A549 (cell line): ENCODE data around the gene RNU5D-1.

Experiments used
- POLR2A ChIP-seq: IDR thresholded peaks from 2 replicates; pipeline ENCODE4 v1.6.1; 2012; ENCODE audit warnings: mild to moderate bottlenecking, low read length
- POLR2AphosphoS2 ChIP-seq: conservative IDR thresholded peaks from 2 replicates; pipeline ENCODE4 v1.6.1; 2012; ENCODE audit warnings: low read length, improper control_type of control experiment, inconsistent platforms
- SREBF2 ChIP-seq: fragments of 450-650 bp; IDR thresholded peaks from 2 replicates; pipeline ENCODE4 v1.6.1; 2014; ENCODE audit warnings: mild to moderate bottlenecking, moderate library complexity
- ZC3H11A ChIP-seq: fragments of 450-650 bp; IDR thresholded peaks from 2 replicates; pipeline ENCODE4 v1.6.1; 2014; ENCODE audit warnings: antibody characterized with exemption, mild to moderate bottlenecking
- TF ChIP-seq, protein P1 (sequence below): fragments of >200 bp; sonication (Bioruptor Twin); formaldehyde crosslinking; IDR thresholded peaks from 3 replicates; pipeline ENCODE4 v1.5.1; 2016

GRCh38 chr1:44760876-44761275 lies 29.9 kb upstream of the RNU5D-1 start:
- TF ChIP-seq, protein P1, sequence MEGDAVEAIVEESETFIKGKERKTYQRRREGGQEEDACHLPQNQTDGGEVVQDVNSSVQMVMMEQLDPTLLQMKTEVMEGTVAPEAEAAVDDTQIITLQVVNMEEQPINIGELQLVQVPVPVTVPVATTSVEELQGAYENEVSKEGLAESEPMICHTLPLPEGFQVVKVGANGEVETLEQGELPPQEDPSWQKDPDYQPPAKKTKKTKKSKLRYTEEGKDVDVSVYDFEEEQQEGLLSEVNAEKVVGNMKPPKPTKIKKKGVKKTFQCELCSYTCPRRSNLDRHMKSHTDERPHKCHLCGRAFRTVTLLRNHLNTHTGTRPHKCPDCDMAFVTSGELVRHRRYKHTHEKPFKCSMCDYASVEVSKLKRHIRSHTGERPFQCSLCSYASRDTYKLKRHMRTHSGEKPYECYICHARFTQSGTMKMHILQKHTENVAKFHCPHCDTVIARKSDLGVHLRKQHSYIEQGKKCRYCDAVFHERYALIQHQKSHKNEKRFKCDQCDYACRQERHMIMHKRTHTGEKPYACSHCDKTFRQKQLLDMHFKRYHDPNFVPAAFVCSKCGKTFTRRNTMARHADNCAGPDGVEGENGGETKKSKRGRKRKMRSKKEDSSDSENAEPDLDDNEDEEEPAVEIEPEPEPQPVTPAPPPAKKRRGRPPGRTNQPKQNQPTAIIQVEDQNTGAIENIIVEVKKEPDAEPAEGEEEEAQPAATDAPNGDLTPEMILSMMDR: no peak
- TF ChIP-seq SREBF2 (no peak), ZC3H11A (no peak), POLR2A (no peak), POLR2AphosphoS2 (no peak)
